RWPE1 (cell line): Measurements from ENCODE around the gene HSD17B3.

ENCODE experiments used
- CTCF ChIA-PET: fragments of 350-600 bp; sonication (Branson Sonifier 250); formaldehyde crosslinking; extraction: SDS; loops from one replicate; lab custom pipeline; 2021; lab: Yijun Ruan, JAX
- POLR2A ChIA-PET: fragments of 400-600 bp; formaldehyde crosslinking; extraction: SDS; loops from one replicate; lab custom pipeline; 2020; ENCODE audit warnings: antibody characterized with exemption; ENCODE audit not compliant: low non-redundant PET; lab: Yijun Ruan, JAX
- DNase-seq: peaks from one replicate; pipeline ENCODE4 v3.0.0; 2012; ENCODE audit warnings: low spot score
- H3K27ac ChIP-seq: fragments of 450-650 bp; 2 replicates; pipeline ENCODE4 v1.5.1; 2017
- TF ChIP-seq, protein P1 (sequence below): fragments of 450-650 bp; conservative IDR thresholded peaks from 2 replicates; pipeline ENCODE4 v1.5.1; 2017; ENCODE audit warnings: low read depth, mild to moderate bottlenecking

Gene HSD17B3

DNA sequence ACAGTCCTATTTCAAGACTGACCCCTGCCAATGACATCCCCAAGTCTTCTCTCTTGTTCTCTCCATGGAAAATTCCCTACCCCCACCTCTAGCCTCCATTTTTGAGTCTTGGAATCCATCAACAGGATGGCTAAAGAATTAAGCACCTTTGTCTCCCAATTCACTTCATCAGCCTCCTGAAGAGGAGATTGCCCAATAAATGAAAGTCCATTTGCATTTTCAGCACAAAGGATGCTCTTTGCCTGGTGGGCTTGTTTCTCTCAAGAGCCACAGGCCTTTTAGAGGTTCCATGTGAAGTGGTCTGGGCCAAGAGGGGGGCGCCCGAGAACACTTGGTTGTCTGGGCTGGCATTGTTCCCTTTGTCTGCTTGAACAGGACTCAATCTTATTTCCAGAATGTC, 12.6 kb downstream of the HSD17B3 start:
- no peak overlapping the region for H3K27ac ChIP-seq
- TF ChIP-seq, protein P1, sequence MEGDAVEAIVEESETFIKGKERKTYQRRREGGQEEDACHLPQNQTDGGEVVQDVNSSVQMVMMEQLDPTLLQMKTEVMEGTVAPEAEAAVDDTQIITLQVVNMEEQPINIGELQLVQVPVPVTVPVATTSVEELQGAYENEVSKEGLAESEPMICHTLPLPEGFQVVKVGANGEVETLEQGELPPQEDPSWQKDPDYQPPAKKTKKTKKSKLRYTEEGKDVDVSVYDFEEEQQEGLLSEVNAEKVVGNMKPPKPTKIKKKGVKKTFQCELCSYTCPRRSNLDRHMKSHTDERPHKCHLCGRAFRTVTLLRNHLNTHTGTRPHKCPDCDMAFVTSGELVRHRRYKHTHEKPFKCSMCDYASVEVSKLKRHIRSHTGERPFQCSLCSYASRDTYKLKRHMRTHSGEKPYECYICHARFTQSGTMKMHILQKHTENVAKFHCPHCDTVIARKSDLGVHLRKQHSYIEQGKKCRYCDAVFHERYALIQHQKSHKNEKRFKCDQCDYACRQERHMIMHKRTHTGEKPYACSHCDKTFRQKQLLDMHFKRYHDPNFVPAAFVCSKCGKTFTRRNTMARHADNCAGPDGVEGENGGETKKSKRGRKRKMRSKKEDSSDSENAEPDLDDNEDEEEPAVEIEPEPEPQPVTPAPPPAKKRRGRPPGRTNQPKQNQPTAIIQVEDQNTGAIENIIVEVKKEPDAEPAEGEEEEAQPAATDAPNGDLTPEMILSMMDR = no peak
- ChIA-PET POLR2A (no interaction called here), CTCF (no interaction called here)
- no peak for DNase-seq

DNA sequence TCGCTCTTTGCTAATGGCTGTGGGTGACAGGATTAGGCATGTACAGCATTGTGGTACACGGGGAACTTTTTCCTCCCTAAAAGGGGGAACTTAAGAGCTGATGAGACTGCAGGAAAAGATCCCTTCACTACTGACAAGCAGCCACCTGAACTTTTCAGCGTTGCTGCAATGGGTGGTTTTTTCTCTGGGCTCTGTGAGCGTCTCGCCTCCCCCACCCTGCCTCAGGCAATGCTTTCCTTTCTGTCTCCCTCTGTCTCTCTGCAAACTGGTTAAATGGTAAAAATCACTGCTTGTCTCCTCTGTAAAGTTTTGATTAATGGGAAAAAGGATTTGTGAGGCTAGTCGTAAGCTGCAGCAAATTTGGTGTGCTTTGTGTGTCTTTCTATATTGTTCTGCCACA, 20.3 kb downstream of the HSD17B3 start:
- TF ChIP-seq, protein P1 = no peak
- ChIA-PET CTCF (interaction anchor here (0.7 kb wide), 1 partner anchor 100 kb away, joined by 3 read pairs; no protein-coding TSS in a partner anchor), POLR2A (no interaction called here)
- DNase-seq = no peak
- H3K27ac ChIP-seq = no peak overlapping the region

- TF ChIP-seq, protein P1 = no peak
- ChIA-PET CTCF (interaction anchor here (0.6 kb wide), 1 partner anchor 48 kb away, joined by 4 read pairs; no protein-coding TSS in a partner anchor), POLR2A (no interaction called here)
- H3K27ac ChIP-seq = no peak overlapping the region
- DNase-seq = peak; percentile 43
Observed at GRCh38 chr9:96279932-96280331, 22.0 kb downstream of the HSD17B3 start.

DNA sequence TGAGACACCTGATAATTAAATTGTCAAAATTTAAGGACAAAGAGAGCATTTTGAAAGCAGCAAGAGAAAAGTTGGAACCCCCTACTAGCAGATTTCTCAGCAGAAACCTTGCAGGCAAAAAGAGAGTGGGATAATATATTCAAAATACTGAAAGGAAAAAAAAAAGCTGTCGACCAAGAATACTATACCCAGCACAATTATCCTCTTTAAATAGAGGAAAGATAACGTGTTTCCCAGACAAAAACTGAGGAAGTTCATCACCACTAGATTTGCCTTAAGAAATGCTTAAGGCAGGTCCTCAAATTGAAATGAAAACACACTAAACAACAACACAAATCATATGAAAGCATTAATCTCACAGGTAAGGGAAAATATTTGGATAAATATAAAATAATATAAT, 27.0 kb downstream of the HSD17B3 start:
- POLR2A ChIA-PET = no interaction called here
- CTCF ChIA-PET = interaction anchor here (0.6 kb wide), 1 partner anchor 42 kb away, joined by 4 read pairs; no protein-coding TSS in a partner anchor
- TF ChIP-seq, protein P1 = no peak
- no peak for DNase-seq
- no peak overlapping the region for H3K27ac ChIP-seq

DNA sequence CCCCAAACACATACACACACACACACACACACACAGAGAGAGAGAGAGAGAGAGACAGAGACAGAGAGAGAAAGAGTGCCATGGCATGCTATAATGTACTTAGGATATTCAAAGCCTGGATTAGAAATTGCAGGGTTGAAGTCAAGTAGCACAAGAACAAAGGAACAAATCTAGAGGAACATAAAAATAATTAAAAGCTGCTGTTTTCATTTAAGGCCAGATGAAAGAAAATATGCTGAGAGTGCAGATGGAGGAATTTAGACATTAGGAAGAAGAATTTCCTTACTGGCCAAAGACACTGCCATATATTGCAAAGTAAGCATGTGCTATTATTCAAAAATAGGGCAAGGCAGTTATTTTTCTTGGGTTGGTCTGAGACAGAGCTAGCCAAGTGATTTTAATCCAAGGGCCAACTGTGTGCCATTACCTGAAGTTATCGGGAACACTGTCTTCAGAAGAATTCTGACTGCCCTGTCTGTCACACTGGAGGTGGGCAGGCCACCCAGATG, 31.7 kb downstream of the HSD17B3 start:
- TF ChIP-seq, protein P1 = no peak
- POLR2A ChIA-PET = no interaction called here
- no peak for DNase-seq
- CTCF ChIA-PET = interaction anchor here (0.6 kb wide), 2 partner anchors 21 to 160 kb away, joined by 3 to 4 read pairs; no protein-coding TSS in a partner anchor
- H3K27ac ChIP-seq = no peak overlapping the region

DNA sequence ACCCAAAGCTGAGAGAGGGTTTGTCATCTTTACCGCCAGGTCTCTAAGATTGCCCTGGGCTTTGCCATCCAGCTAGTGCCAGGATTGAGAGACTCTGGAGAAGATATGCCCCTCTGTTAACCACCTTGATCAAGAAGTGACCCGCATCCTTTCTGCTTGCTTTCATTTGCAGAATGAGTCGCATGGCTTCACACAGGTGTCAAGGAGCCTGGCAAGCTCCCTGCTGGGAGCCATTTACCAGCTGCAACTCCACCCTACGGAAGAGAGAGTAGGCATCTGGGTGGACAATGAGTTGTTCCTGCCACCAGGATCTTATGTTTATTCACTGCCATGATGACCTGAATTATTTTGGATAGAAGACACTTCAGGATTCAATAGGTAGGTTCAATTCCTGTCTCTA, 43.0 kb downstream of the HSD17B3 start:
- ChIA-PET CTCF (interaction anchor here (0.6 kb wide), 1 partner anchor 491 kb away, joined by 3 read pairs; no protein-coding TSS in a partner anchor), POLR2A (no interaction called here)
- no peak overlapping the region for H3K27ac ChIP-seq
- TF ChIP-seq, protein P1 = no peak
- DNase-seq = no peak
